ENCODE data around the gene GPER1.

Gene GPER1

GRCh38 chr7:1054438-1054837 is 33.5 kb upstream of the GPER1 start:
- DNase-seq, result no peak

- no peak for DNase-seq
Measured at GRCh38 chr7:1054861-1055450, 33.0 kb upstream of the GPER1 start.

- no peak for DNase-seq
Measured at GRCh38 chr7:1055491-1055955, 32.4 kb upstream of the GPER1 start.

GRCh38 chr7:1055956-1056784 is 31.7 kb upstream of the GPER1 start:
- DNase-seq, result no peak

- no peak for DNase-seq
Measured at GRCh38 chr7:1056785-1057410, 31.0 kb upstream of the GPER1 start.

- DNase-seq, result no peak
Measured at GRCh38 chr7:1057416-1058291, 30.3 kb upstream of the GPER1 start.

- DNase-seq, result no peak
Measured at GRCh38 chr7:1058311-1058710, 29.6 kb upstream of the GPER1 start.

GRCh38 chr7:1058821-1059199 is 29.1 kb upstream of the GPER1 start:
- no peak for DNase-seq

- DNase-seq, result peak; percentile 99
Measured at GRCh38 chr7:1059200-1060091, 28.5 kb upstream of the GPER1 start.

GRCh38 chr7:1060315-1061072 is 27.4 kb upstream of the GPER1 start:
- DNase-seq, result peak; percentile 51

GRCh38 chr7:1061180-1061579 is 26.7 kb upstream of the GPER1 start:
- DNase-seq, result no peak

GRCh38 chr7:1062296-1063294 is 25.3 kb upstream of the GPER1 start:
- no peak for DNase-seq

- DNase-seq, result no peak
Measured at GRCh38 chr7:1063361-1063760, 24.6 kb upstream of the GPER1 start.

GRCh38 chr7:1064581-1064980 is 23.3 kb upstream of the GPER1 start:
- no peak for DNase-seq

- no peak for DNase-seq
Measured at GRCh38 chr7:1065263-1065584, 22.7 kb upstream of the GPER1 start.

- DNase-seq, result peak; percentile 82
Measured at GRCh38 chr7:1065585-1066241, 22.2 kb upstream of the GPER1 start.

- no peak for DNase-seq
Measured at GRCh38 chr7:1066242-1066588, 21.7 kb upstream of the GPER1 start.

GRCh38 chr7:1068013-1068412 is 19.9 kb upstream of the GPER1 start:
- no peak for DNase-seq

- DNase-seq, result no peak
Measured at GRCh38 chr7:1068619-1069018, 19.3 kb upstream of the GPER1 start.

All from NCI-H82 (cell line).